ENCODE measurements around the gene MBLAC1. TPM values are rescaled to one million over a fixed set of nuclear protein-coding genes. Genes with fewer than 3 reads are reported as not detected.

Gene MBLAC1
- total and polyA plus RNA-seq, 2 donors (not counting 1 experiment from before 2014, with no cell fraction given) = 1.6 to 4.5 TPM

- H3K27ac ChIP-seq (ENCODE audit: low read length in 2 of 2) = peak overlapping the region in 1 of 2 donors; percentile 25
- Mint-ChIP-seq H3K27ac (peak overlapping the region; percentile 59), H3K4me1 (peaks cover 57% of the 10 kb centered on the region), H3K4me3 (no peak overlapping the region), H3K27me3 (no peaks in the 10 kb centered on the region), H3K9me3 (ENCODE audit: insufficient read depth) (no peaks in the 10 kb centered on the region)
- H4K20me1 ChIP-seq (ENCODE audit: control insufficient read depth, insufficient read depth, low read length, poor library complexity, severe bottlenecking) = peaks cover 28% of the 10 kb centered on the region
- H3K36me3 ChIP-seq (replicated peaks in 1 of 2; ENCODE audit: control extremely low read depth in 1 of 2, control insufficient read depth in 1 of 2, extremely low read depth in 1 of 2, insufficient read depth in 2 of 2, low read length in 1 of 2) = peaks cover 0 to 54% of the 10 kb centered on the region in 2 experiments
- H3K27me3 ChIP-seq (replicated peaks in 1 of 4; ENCODE audit: control extremely low read depth in 1 of 4, control insufficient read depth in 3 of 4, insufficient read depth in 4 of 4, low read length in 3 of 4) = no peaks in the 10 kb centered on the region
- ChIA-PET POLR2A (no interaction called here), CTCF (interaction anchor here (0.8 to 1.1 kb wide), 2 partner anchors 15 to 64 kb away, joined by 3 read pairs; no protein-coding TSS in a partner anchor)
- no peak for DNase-seq
- no peaks in the 10 kb centered on the region for H3K9me3 ChIP-seq (ENCODE audit: control extremely low read depth in 1 of 3, control insufficient read depth in 2 of 3, insufficient read depth in 1 of 3, low read length in 2 of 3)
- 98% methylated on average over 6 of the region's 16 CpGs for WGBS (ENCODE audit: insufficient coverage)
- no peak for TF ChIP-seq EZH2 (IDR thresholded peaks at IDR 0.05; ENCODE audit: borderline replicate concordance, insufficient read depth, low read depth, low read length, poor library complexity, severe bottlenecking)
- TF ChIP-seq, protein P1, sequence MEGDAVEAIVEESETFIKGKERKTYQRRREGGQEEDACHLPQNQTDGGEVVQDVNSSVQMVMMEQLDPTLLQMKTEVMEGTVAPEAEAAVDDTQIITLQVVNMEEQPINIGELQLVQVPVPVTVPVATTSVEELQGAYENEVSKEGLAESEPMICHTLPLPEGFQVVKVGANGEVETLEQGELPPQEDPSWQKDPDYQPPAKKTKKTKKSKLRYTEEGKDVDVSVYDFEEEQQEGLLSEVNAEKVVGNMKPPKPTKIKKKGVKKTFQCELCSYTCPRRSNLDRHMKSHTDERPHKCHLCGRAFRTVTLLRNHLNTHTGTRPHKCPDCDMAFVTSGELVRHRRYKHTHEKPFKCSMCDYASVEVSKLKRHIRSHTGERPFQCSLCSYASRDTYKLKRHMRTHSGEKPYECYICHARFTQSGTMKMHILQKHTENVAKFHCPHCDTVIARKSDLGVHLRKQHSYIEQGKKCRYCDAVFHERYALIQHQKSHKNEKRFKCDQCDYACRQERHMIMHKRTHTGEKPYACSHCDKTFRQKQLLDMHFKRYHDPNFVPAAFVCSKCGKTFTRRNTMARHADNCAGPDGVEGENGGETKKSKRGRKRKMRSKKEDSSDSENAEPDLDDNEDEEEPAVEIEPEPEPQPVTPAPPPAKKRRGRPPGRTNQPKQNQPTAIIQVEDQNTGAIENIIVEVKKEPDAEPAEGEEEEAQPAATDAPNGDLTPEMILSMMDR (IDR thresholded peaks at IDR 0.05) = no peak
- no peak overlapping the region for H2AFZ ChIP-seq (ENCODE audit: insufficient read depth, low read depth, low read length, poor library complexity, severe bottlenecking)
- H3K4me1 ChIP-seq (ENCODE audit: control insufficient read depth in 2 of 2, insufficient read depth in 2 of 2, low read length in 2 of 2) = peaks cover 41 to 58% of the 10 kb centered on the region in 2 donors
- H3K4me3 ChIP-seq (ENCODE audit: control extremely low read depth in 1 of 5, extremely low read depth in 1 of 5, insufficient read depth in 1 of 5, low read depth in 2 of 5, low read length in 4 of 5) = no peak overlapping the region
- no peak for ATAC-seq (ENCODE audit: low read depth)
- H3K4me2 ChIP-seq (replicated peaks; ENCODE audit: low read depth, low read length, poor library complexity, severe bottlenecking) = no peak overlapping the region
- H3K79me2 ChIP-seq (ENCODE audit: control insufficient read depth, insufficient read depth, low read length) = peaks cover 64% of the 10 kb centered on the region
- H3K9ac ChIP-seq (ENCODE audit: low read length) = no peak overlapping the region
- intact Hi-C loops (cut with micrococcal nuclease) = no loop called here
Observed at GRCh38 chr7:100153708-100154535, 27.2 kb downstream of the MBLAC1 start.

All from B cell (primary cell).